T-helper 1 cell (primary cell): Measurements from ENCODE around the gene BCL2L11.

Experiments
- DNase-seq, 5 donors: peaks; one replicate each; pipeline ENCODE4 v3.0.0-alpha.2; 2012 to 2020

The BCL2L11 gene

GRCh38 chr2:111169268-111169667 lies 48.6 kb downstream of the BCL2L11 start:
- no peak for DNase-seq

- DNase-seq = no peak
Measured at GRCh38 chr2:111169924-111170323, 49.2 kb downstream of the BCL2L11 start.

GRCh38 chr2:111171337-111171930 lies 50.7 kb downstream of the BCL2L11 start:
- DNase-seq = no peak

GRCh38 chr2:111172666-111173065 lies 52.0 kb downstream of the BCL2L11 start:
- DNase-seq = no peak

- DNase-seq = no peak
Measured at GRCh38 chr2:111173338-111173737, 52.6 kb downstream of the BCL2L11 start.

GRCh38 chr2:111173856-111174255 lies 53.1 kb downstream of the BCL2L11 start:
- DNase-seq = no peak

GRCh38 chr2:111175615-111176014 lies 54.9 kb downstream of the BCL2L11 start:
- no peak for DNase-seq

- DNase-seq = no peak
Measured at GRCh38 chr2:111176388-111176787, 55.7 kb downstream of the BCL2L11 start.

GRCh38 chr2:111176867-111177266 lies 56.2 kb downstream of the BCL2L11 start:
- no peak for DNase-seq

GRCh38 chr2:111178296-111178695 lies 57.6 kb downstream of the BCL2L11 start:
- DNase-seq = no peak

GRCh38 chr2:111178730-111179405 lies 58.2 kb downstream of the BCL2L11 start:
- no peak for DNase-seq

GRCh38 chr2:111182121-111182520 lies 61.4 kb downstream of the BCL2L11 start:
- no peak for DNase-seq

GRCh38 chr2:111182740-111183139 lies 62.0 kb downstream of the BCL2L11 start:
- no peak for DNase-seq

- no peak for DNase-seq
Measured at GRCh38 chr2:111184725-111185310, 64.1 kb downstream of the BCL2L11 start.

- DNase-seq = no peak
Measured at GRCh38 chr2:111185361-111186022, 64.8 kb downstream of the BCL2L11 start.

GRCh38 chr2:111186121-111186715 lies 65.5 kb downstream of the BCL2L11 start:
- no peak for DNase-seq

- no peak for DNase-seq
Measured at GRCh38 chr2:111186933-111187332, 66.2 kb downstream of the BCL2L11 start.

- DNase-seq = no peak
Measured at GRCh38 chr2:111188681-111189080, 68.0 kb downstream of the BCL2L11 start.

GRCh38 chr2:111189106-111189505 lies 68.4 kb downstream of the BCL2L11 start:
- no peak for DNase-seq

GRCh38 chr2:111190816-111191540 lies 70.3 kb downstream of the BCL2L11 start:
- DNase-seq = no peak

GRCh38 chr2:111191877-111192276 lies 71.2 kb downstream of the BCL2L11 start:
- no peak for DNase-seq

GRCh38 chr2:111192776-111193368 lies 72.2 kb downstream of the BCL2L11 start:
- no peak for DNase-seq
